MCF 10A (cell line): ENCODE results near the gene GOSR1. TPM values are rescaled to one million over a fixed set of nuclear protein-coding genes. Genes with fewer than 3 reads are reported as not detected.
A peak's percentile ranks its signal among the peaks of the same experiment; 100 is the strongest.
"Not testable (repeated sequence)": the region's sequence is repeated elsewhere in the genome, so short reads cannot be mapped to it uniquely, and the experiment has no call there.

Experiments
- BruUV-seq: library from RNA; stranded (reverse); fragments of 400-500 nt; replicated peaks from 2 replicates; lab custom pipeline; 2021; lab: Mats Ljungman, UMichigan
- CTCF ChIA-PET: fragments of 300-600 bp; sonication (Branson Sonifier 250); formaldehyde crosslinking; extraction: SDS; loops from one replicate; lab custom pipeline; 2021; ENCODE audit warnings: antibody characterized with exemption, inconsistent platforms; lab: Yijun Ruan, JAX
- POLR2A ChIA-PET: fragments of 300-600, 350-650 bp; sonication (Branson Sonifier 250); formaldehyde crosslinking; extraction: SDS; loops from one replicate; lab custom pipeline; 2020; ENCODE audit warnings: antibody characterized with exemption, inconsistent platforms; lab: Yijun Ruan, JAX
- DNase-seq: peaks from one replicate; pipeline ENCODE4 v3.0.0-alpha.2; 2018; ENCODE audit not compliant: unreplicated experiment
- H3K27ac Mint-ChIP-seq: one replicate; pipeline ENCODE4 v1.8.0; 2022; ENCODE audit warnings: mild to moderate bottlenecking, low read depth, mixed read lengths; ENCODE audit not compliant: unreplicated experiment
- H3K27me3 Mint-ChIP-seq: one replicate; pipeline ENCODE4 v1.8.0; 2022; ENCODE audit warnings: mixed read lengths; ENCODE audit not compliant: insufficient read depth, unreplicated experiment
- H3K36me3 Mint-ChIP-seq: one replicate; pipeline ENCODE4 v1.8.0; 2022; ENCODE audit warnings: mild to moderate bottlenecking, moderate library complexity, mixed read lengths; ENCODE audit not compliant: insufficient read depth, unreplicated experiment
- H3K4me1 Mint-ChIP-seq: one replicate; pipeline ENCODE4 v1.8.0; 2022; ENCODE audit warnings: mixed read lengths; ENCODE audit not compliant: insufficient read depth, unreplicated experiment
- H3K4me3 Mint-ChIP-seq: one replicate; pipeline ENCODE4 v1.8.0; 2022; ENCODE audit warnings: mild to moderate bottlenecking, moderate library complexity, mixed read lengths; ENCODE audit not compliant: unreplicated experiment
- H3K9me3 Mint-ChIP-seq: one replicate; pipeline ENCODE4 v1.8.0; 2022; ENCODE audit warnings: mixed read lengths; ENCODE audit not compliant: unreplicated experiment
- CTCF ChIP-seq: fragments of 200-600 bp; IDR thresholded peaks from one replicate; pipeline ENCODE4 v1.8.0; 2022; ENCODE audit warnings: antibody characterized with exemption, mild to moderate bottlenecking; ENCODE audit not compliant: unreplicated experiment
- intact Hi-C: fragments of 100-400 bp; cut with micrococcal nuclease; formaldehyde crosslinking; loops from 2 replicates; pipeline ENCODE4 v1.14.1; 2022
- total RNA-seq: library from RNA; stranded (reverse); gene quantifications from 2 replicates; pipeline ENCODE4 v1.2.3, GENCODE V29; 2022

The GOSR1 gene
- total RNA-seq, 1 experiment from 2014 or later: 57.6 TPM

- ChIA-PET POLR2A (interaction anchor here (0.5 to 2.4 kb wide), 3 partner anchors 9 to 265 kb away, joined by 3 to 9 read pairs (median 4); no protein-coding TSS in a partner anchor), CTCF (no interaction called here)
- no peaks in the 10 kb centered on the region for H3K27me3 Mint-ChIP-seq
- peaks cover 6% of the 10 kb centered on the region for H3K4me1 Mint-ChIP-seq
- DNase-seq: peak; percentile 13
- TF ChIP-seq CTCF: no peak
- no peaks in the 10 kb centered on the region for H3K9me3 Mint-ChIP-seq
- peaks cover 78% of the 10 kb centered on the region for H3K36me3 Mint-ChIP-seq
- intact Hi-C loops: no loop called here
- H3K4me3 Mint-ChIP-seq: no peak overlapping the region
- BruUV-seq: no TSS peak
- no peak overlapping the region for H3K27ac Mint-ChIP-seq
Observed at GRCh38 chr17:30519707-30520106, 42.5 kb downstream of the GOSR1 start.

DNA sequence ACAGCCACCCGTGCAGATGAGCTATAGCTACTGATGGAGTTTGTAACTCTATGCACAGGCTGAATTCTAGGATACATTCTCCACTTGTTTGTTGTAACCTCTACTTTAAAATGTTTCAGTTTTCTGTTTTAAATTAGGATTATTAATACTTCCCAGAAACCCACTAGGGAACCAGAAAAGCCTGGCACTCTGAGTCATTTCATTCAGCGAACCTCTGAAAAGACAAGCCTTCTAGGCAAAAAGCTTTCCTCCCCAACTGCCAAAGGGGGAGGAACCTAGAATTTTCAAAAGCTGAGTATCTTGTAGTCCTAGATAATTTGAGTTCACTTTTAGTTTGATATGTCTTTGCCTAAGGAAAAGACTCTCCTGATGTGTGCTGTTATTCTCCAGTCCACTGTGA is 43.2 kb downstream of the GOSR1 start:
- Mint-ChIP-seq H3K4me3 (no peak overlapping the region), H3K4me1 (peaks cover 6% of the 10 kb centered on the region), H3K9me3 (no peaks in the 10 kb centered on the region), H3K36me3 (peaks cover 71% of the 10 kb centered on the region), H3K27me3 (no peaks in the 10 kb centered on the region), H3K27ac (no peak overlapping the region)
- POLR2A ChIA-PET: interaction anchor here (1.3 to 2.4 kb wide), 3 partner anchors 10 to 43 kb away, joined by 3 to 9 read pairs (median 3); partner anchors contain the start of gene GOSR1
- TF ChIP-seq CTCF: no peak
- CTCF ChIA-PET: interaction anchor here (1.2 kb wide), 1 partner anchor 39 kb away, joined by 3 read pairs; no protein-coding TSS in a partner anchor
- intact Hi-C loops: no loop called here
- no TSS peak for BruUV-seq
- no peak for DNase-seq

- intact Hi-C loops: no loop called here
- ChIA-PET CTCF (interaction anchor here (1.2 kb wide), 1 partner anchor 39 kb away, joined by 3 read pairs; no protein-coding TSS in a partner anchor), POLR2A (interaction anchor here (0.6 to 2.4 kb wide), 4 partner anchors 11 to 1230 kb away, joined by 3 to 9 read pairs (median 3); partner anchors contain the start of gene GOSR1)
- Mint-ChIP-seq H3K27me3 (no peaks in the 10 kb centered on the region), H3K9me3 (no peaks in the 10 kb centered on the region), H3K36me3 (peaks cover 68% of the 10 kb centered on the region), H3K4me3 (no peak overlapping the region), H3K27ac (no peak overlapping the region), H3K4me1 (peaks cover 6% of the 10 kb centered on the region)
- TF ChIP-seq CTCF: no peak
- BruUV-seq: no TSS peak
- no peak for DNase-seq
Observed at GRCh38 chr17:30520882-30521281, 43.7 kb downstream of the GOSR1 start.

DNA sequence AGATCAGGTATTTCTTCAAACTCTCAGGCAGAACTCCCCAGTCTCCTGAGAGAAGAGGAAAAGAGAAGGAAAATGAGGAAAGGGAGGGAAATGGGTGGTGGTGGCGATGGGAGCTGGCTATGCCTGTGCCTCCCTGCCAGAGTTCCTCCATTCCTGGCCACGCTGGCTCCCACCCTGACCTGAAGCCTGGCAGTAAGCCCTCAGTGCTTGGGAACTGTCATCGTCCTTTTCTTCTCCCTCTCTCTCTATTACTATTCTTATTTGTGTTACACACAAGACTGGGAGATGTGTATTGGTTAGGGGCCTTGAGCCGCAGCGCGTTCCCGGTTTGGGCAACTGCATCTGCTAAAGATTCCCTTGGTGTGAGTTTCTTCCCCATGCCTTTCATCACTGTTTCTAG is 44.6 kb downstream of the GOSR1 start:
- no peak for DNase-seq
- Mint-ChIP-seq H3K4me3 (no peak overlapping the region), H3K27me3 (no peaks in the 10 kb centered on the region), H3K27ac (no peak overlapping the region), H3K36me3 (peaks cover 60% of the 10 kb centered on the region), H3K4me1 (peaks cover 6% of the 10 kb centered on the region), H3K9me3 (no peaks in the 10 kb centered on the region)
- intact Hi-C loops: no loop called here
- no peak for TF ChIP-seq CTCF
- ChIA-PET POLR2A (no interaction called here), CTCF (interaction anchor here (0.7 kb wide), 1 partner anchor 253 kb away, joined by 3 read pairs; no protein-coding TSS in a partner anchor)
- no TSS peak for BruUV-seq

- CTCF ChIA-PET, POLR2A ChIA-PET, DNase-seq, H3K4me3 Mint-ChIP-seq, H3K27me3 Mint-ChIP-seq, H3K9me3 Mint-ChIP-seq, H3K27ac Mint-ChIP-seq, H3K4me1 Mint-ChIP-seq, intact Hi-C loops, BruUV-seq: not testable (repeated sequence)
- H3K36me3 Mint-ChIP-seq: peaks cover 52% of the 10 kb centered on the region
Observed at GRCh38 chr17:30523236-30523635, 46.0 kb downstream of the GOSR1 start.
